GM04504 (cell line): ENCODE measurements around the gene PPP1R1A.

Experiments
- DNase-seq: peaks from one replicate; pipeline ENCODE4 v3.0.0-alpha.2; 2012; ENCODE audit warnings: low read depth

The PPP1R1A gene

GRCh38 chr12:54603173-54603814, 14.8 kb upstream of the PPP1R1A start:
- peak; percentile 24 for DNase-seq

- DNase-seq = no peak
These were observed 14.2 kb upstream of the PPP1R1A start for GRCh38 chr12:54602661-54603060.

GRCh38 chr12:54601841-54602240, 13.4 kb upstream of the PPP1R1A start:
- no peak for DNase-seq

- no peak for DNase-seq
These were observed 10.5 kb upstream of the PPP1R1A start for GRCh38 chr12:54598970-54599369.

GRCh38 chr12:54596526-54596946, 8.1 kb upstream of the PPP1R1A start:
- peak; percentile 33 for DNase-seq

- no peak for DNase-seq
These were observed 7.0 kb upstream of the PPP1R1A start for GRCh38 chr12:54595471-54595870.

- no peak for DNase-seq
These were observed 5.3 kb upstream of the PPP1R1A start for GRCh38 chr12:54593725-54594124.

GRCh38 chr12:54593135-54593534, 4.7 kb upstream of the PPP1R1A start:
- DNase-seq = no peak

GRCh38 chr12:54592316-54592715, 3.9 kb upstream of the PPP1R1A start:
- DNase-seq = no peak

- DNase-seq = no peak
These were observed 2.6 kb upstream of the PPP1R1A start for GRCh38 chr12:54590978-54591591.

- no peak for DNase-seq
These were observed 1.5 kb upstream of the PPP1R1A start for GRCh38 chr12:54589964-54590363.

GRCh38 chr12:54588890-54589267, 420 bp upstream of the PPP1R1A start:
- no peak for DNase-seq

- no peak for DNase-seq
These were observed 1.1 kb downstream of the PPP1R1A start for GRCh38 chr12:54587315-54587873.

GRCh38 chr12:54586620-54587019, 1.8 kb downstream of the PPP1R1A start:
- no peak for DNase-seq

- DNase-seq = no peak
These were observed 3.2 kb downstream of the PPP1R1A start for GRCh38 chr12:54585243-54585642.

- no peak for DNase-seq
These were observed 4.3 kb downstream of the PPP1R1A start for GRCh38 chr12:54584128-54584527.

- no peak for DNase-seq
These were observed 4.7 kb downstream of the PPP1R1A start for GRCh38 chr12:54583726-54584125.

GRCh38 chr12:54581412-54581811, 7.0 kb downstream of the PPP1R1A start:
- DNase-seq = no peak

- peak; percentile 39 for DNase-seq
These were observed 8.6 kb downstream of the PPP1R1A start for GRCh38 chr12:54579696-54580333.

- DNase-seq = no peak
These were observed 9.2 kb downstream of the PPP1R1A start for GRCh38 chr12:54579258-54579657.

GRCh38 chr12:54578778-54579177, 9.7 kb downstream of the PPP1R1A start:
- DNase-seq = no peak

- no peak for DNase-seq
These were observed 15.6 kb downstream of the PPP1R1A start for GRCh38 chr12:54572881-54573280.
